Activated naive CD4-positive, alpha-beta T cell treated with anti-CD3 and anti-CD28 coated beads, Interleukin-2, amount 50 U/mL, for 16 hours (primary cell): Measurements from ENCODE around the gene BTBD16.

Experiments
- DNase-seq: peaks from one replicate; pipeline ENCODE4 v3.0.0-alpha.2; 2020

BTBD16 gene

GRCh38 chr10:122271076-122271475 is at the start of gene BTBD16:
Gene BTBD16, plus strand, starts transcription at chr10:122271296. Its CDS starts 3,786 bp downstream, at chr10:122275082.
- no peak for DNase-seq

- DNase-seq: no peak
Observed at GRCh38 chr10:122221958-122222357, 49.1 kb upstream of the BTBD16 start.

GRCh38 chr10:122222638-122223037 is 48.5 kb upstream of the BTBD16 start:
- DNase-seq: no peak

GRCh38 chr10:122224159-122224558 is 46.9 kb upstream of the BTBD16 start:
- DNase-seq: no peak

GRCh38 chr10:122225330-122225729 is 45.8 kb upstream of the BTBD16 start:
- DNase-seq: no peak

- DNase-seq: no peak
Observed at GRCh38 chr10:122227754-122228153, 43.3 kb upstream of the BTBD16 start.

- DNase-seq: no peak
Observed at GRCh38 chr10:122229666-122230065, 41.4 kb upstream of the BTBD16 start.

- DNase-seq: no peak
Observed at GRCh38 chr10:122230222-122230621, 40.9 kb upstream of the BTBD16 start.

- no peak for DNase-seq
Observed at GRCh38 chr10:122232769-122233168, 38.3 kb upstream of the BTBD16 start.

GRCh38 chr10:122233857-122234348 is 37.2 kb upstream of the BTBD16 start:
- DNase-seq: no peak

GRCh38 chr10:122234416-122234815 is 36.7 kb upstream of the BTBD16 start:
- no peak for DNase-seq

- DNase-seq: no peak
Observed at GRCh38 chr10:122236690-122237306, 34.3 kb upstream of the BTBD16 start.

- no peak for DNase-seq
Observed at GRCh38 chr10:122237331-122237990, 33.6 kb upstream of the BTBD16 start.

- no peak for DNase-seq
Observed at GRCh38 chr10:122239578-122240257, 31.4 kb upstream of the BTBD16 start.

- DNase-seq: no peak
Observed at GRCh38 chr10:122240401-122240800, 30.7 kb upstream of the BTBD16 start.

- no peak for DNase-seq
Observed at GRCh38 chr10:122241836-122242235, 29.3 kb upstream of the BTBD16 start.

- no peak for DNase-seq
Observed at GRCh38 chr10:122243550-122243949, 27.5 kb upstream of the BTBD16 start.

GRCh38 chr10:122244001-122244975 is 26.8 kb upstream of the BTBD16 start:
- no peak for DNase-seq

GRCh38 chr10:122245136-122245535 is 26.0 kb upstream of the BTBD16 start:
- DNase-seq: no peak

GRCh38 chr10:122245897-122246296 is 25.2 kb upstream of the BTBD16 start:
- no peak for DNase-seq

GRCh38 chr10:122246830-122247520 is 24.1 kb upstream of the BTBD16 start:
- DNase-seq: no peak
